DND-41 (cell line): ENCODE measurements around the gene SUPT3H.

Experiments used
- ATAC-seq: fragments of 200-7000 bp; cut with Tn5 transposase; 3 replicates; pipeline ENCODE4 v1.9.1; 2021; ENCODE audit warnings: low read depth; ENCODE audit not compliant: insufficient read depth
- DNase-seq: peaks from one replicate; pipeline ENCODE4 v3.0.0-alpha.2; 2020
- H2AFZ ChIP-seq: 2 replicates; pipeline ENCODE4 v1.6.0; 2012; ENCODE audit warnings: low read depth, low read length
- H3K27ac ChIP-seq: 2 replicates; pipeline ENCODE4 v1.5.1; 2012; ENCODE audit warnings: low read length, inconsistent platforms
- H3K27me3 ChIP-seq: fragments of 200-600 bp; sonication (generic); 2 replicates; pipeline ENCODE4 v1.6.0; 2012; ENCODE audit warnings: low read length, mild to moderate bottlenecking, inconsistent platforms; ENCODE audit not compliant: insufficient read depth, poor library complexity
- H3K36me3 ChIP-seq: 2 replicates; pipeline ENCODE4 v1.5.1; 2012; ENCODE audit warnings: low read length, inconsistent platforms; ENCODE audit not compliant: insufficient read depth
- H3K4me1 ChIP-seq: 2 replicates; pipeline ENCODE4 v1.5.1; 2012; ENCODE audit warnings: mild to moderate bottlenecking, low read length; ENCODE audit not compliant: insufficient read depth
- H3K4me2 ChIP-seq: 2 replicates; pipeline ENCODE4 v1.6.0; 2012; ENCODE audit warnings: mild to moderate bottlenecking, moderate library complexity, low read length, inconsistent platforms; ENCODE audit not compliant: insufficient read depth
- H3K4me3 ChIP-seq, 2 experiments: fragments of 200-600 bp in 1 of 2; shearing (Covaris generic) in 1 of 2; 2 replicates each; pipeline ENCODE4 v1.5.1; 2012 to 2016; ENCODE audit warnings: inconsistent platforms in 2 of 2, low read length in 2 of 2, mild to moderate bottlenecking in 2 of 2, low read depth in 1 of 2, moderate library complexity in 1 of 2
- H3K79me2 ChIP-seq: 2 replicates; pipeline ENCODE4 v1.6.0; 2012; ENCODE audit warnings: low read length, inconsistent platforms; ENCODE audit not compliant: insufficient read depth
- H3K9ac ChIP-seq: 2 replicates; pipeline ENCODE4 v1.6.0; 2012; ENCODE audit warnings: low read depth, mild to moderate bottlenecking, inconsistent platforms, low read length, moderate library complexity
- H3K9me3 ChIP-seq: 2 replicates; pipeline ENCODE4 v1.5.1; 2012; ENCODE audit warnings: low read length, moderate library complexity, mild to moderate bottlenecking, inconsistent platforms; ENCODE audit not compliant: insufficient read depth, severe bottlenecking
- H4K20me1 ChIP-seq: 2 replicates; pipeline ENCODE4 v1.6.0; 2012; ENCODE audit warnings: low read length; ENCODE audit not compliant: insufficient read depth
- CTCF ChIP-seq: IDR thresholded peaks from 2 replicates; pipeline ENCODE4 v1.5.1; 2012; ENCODE audit warnings: borderline replicate concordance, low read length, moderate library complexity, mild to moderate bottlenecking; ENCODE audit not compliant: poor library complexity, severe bottlenecking; ENCODE audit errors: extremely low read depth
- EZH2 ChIP-seq: IDR thresholded peaks from 3 replicates; pipeline ENCODE4 v1.6.1; 2012; ENCODE audit warnings: borderline replicate concordance, low read depth, mild to moderate bottlenecking, moderate library complexity, low read length, inconsistent platforms; ENCODE audit not compliant: severe bottlenecking

Gene SUPT3H

DNA sequence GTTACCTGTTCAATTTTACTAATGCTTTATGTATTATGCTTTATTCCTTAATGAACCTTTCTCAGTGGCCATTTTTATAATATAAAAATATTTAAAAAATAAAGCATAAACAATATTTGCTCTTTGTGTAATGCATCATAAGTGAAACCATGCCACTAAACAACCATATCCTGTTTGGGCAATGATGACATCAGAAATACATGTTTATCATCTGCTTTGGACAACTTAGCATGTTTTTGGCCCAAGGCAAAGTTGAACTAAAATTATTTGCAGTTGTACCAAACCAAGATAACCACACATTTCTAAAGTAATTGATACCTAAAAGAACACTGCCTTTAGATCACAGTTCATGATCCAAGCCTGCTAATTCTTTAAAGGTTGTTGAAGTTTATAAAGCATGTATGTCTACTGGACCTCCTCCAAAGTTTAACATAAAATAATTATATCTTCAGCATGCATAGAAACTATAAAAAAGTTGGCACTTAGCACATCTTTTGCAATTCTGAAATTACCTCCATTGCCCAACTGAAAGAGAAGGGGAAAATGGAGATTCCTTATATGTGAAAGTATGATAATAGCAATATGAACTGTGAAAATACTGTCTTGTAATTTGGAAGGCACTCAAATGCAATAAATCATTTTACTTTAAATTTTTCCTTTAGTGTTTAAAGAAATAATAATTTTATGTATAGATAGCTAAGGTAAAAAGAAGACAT, 375.2 kb downstream of the SUPT3H start:
- Histone ChIP-seq H3K4me3 (no peak overlapping the region), H3K79me2 (no peaks in the 10 kb centered on the region), H3K4me1 (peaks cover 26% of the 10 kb centered on the region), H3K9ac (peak overlapping the region; percentile 14; the same call in 1 of the 2 replicates), H4K20me1 (no peaks in the 10 kb centered on the region), H2AFZ (no peak overlapping the region), H3K36me3 (no peaks in the 10 kb centered on the region), H3K27me3 (no peaks in the 10 kb centered on the region), H3K9me3 (no peaks in the 10 kb centered on the region), H3K27ac (peak overlapping the region; percentile 68), H3K4me2 (no peak overlapping the region)
- DNase-seq (no peak), ATAC-seq (no peak)
- TF ChIP-seq EZH2: no peak
- TF ChIP-seq CTCF: no peak

- DNase-seq (peak; percentile 12), ATAC-seq (peak; percentile 99)
- Histone ChIP-seq H3K79me2 (no peaks in the 10 kb centered on the region), H4K20me1 (no peaks in the 10 kb centered on the region), H3K36me3 (no peaks in the 10 kb centered on the region), H3K4me3 (no peak overlapping the region), H3K4me1 (peaks cover 26% of the 10 kb centered on the region), H3K9ac (peak overlapping the region; percentile 14; the same call in 1 of the 2 replicates), H2AFZ (no peak overlapping the region), H3K9me3 (no peaks in the 10 kb centered on the region), H3K27ac (peak overlapping the region; percentile 68), H3K27me3 (no peaks in the 10 kb centered on the region), H3K4me2 (no peak overlapping the region)
- TF ChIP-seq CTCF: no peak
- TF ChIP-seq EZH2: no peak
These were observed 376.1 kb downstream of the SUPT3H start for GRCh38 chr6:45001663-45002062.

DNA sequence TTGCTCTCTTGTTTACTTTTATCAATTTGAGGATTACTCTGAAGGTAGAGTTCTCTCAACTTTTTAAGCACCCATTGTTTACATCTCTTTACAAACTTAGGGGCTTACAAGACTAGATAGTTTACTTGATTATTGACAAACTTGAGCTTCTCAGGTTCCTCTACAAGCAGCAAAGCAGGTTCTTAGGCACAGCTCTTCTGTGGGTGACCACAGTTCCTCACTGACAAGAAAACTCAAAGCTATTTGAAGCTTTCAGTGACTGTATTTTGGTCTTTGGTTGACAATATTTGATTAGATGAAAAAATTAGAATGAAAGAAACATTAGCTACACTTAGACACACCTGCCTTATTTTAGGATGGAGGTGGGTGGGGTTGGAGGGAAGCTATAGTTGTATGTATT, 376.9 kb downstream of the SUPT3H start:
- peak; percentile 34; the same call in 1 of the 3 replicates for ATAC-seq
- Histone ChIP-seq H3K36me3 (no peaks in the 10 kb centered on the region), H2AFZ (no peak overlapping the region)

More for the DNA sequence above, 376.9 kb downstream of the SUPT3H start:
- H3K4me3 ChIP-seq: no peak overlapping the region
- TF ChIP-seq CTCF (no peak), EZH2 (no peak)
- no peak for DNase-seq
- no peak overlapping the region for H3K9ac ChIP-seq
- peak overlapping the region; percentile 68; the same call in 1 of the 2 replicates for H3K27ac ChIP-seq
- no peaks in the 10 kb centered on the region for H3K79me2 ChIP-seq
- no peaks in the 10 kb centered on the region for H3K27me3 ChIP-seq
- peaks cover 26% of the 10 kb centered on the region for H3K4me1 ChIP-seq
- H3K9me3 ChIP-seq: no peaks in the 10 kb centered on the region
- no peaks in the 10 kb centered on the region for H4K20me1 ChIP-seq
- no peak overlapping the region for H3K4me2 ChIP-seq
